ENCODE results near the gene POU2F1.
"Not testable (repeated sequence)": the region's sequence is repeated elsewhere in the genome, so short reads cannot be mapped to it uniquely, and the experiment has no call there.

The POU2F1 gene

GRCh38 chr1:167314671-167315070 lies 94.0 kb downstream of the POU2F1 start:
- no peak for DNase-seq (ENCODE audit: low spot score)

DNA sequence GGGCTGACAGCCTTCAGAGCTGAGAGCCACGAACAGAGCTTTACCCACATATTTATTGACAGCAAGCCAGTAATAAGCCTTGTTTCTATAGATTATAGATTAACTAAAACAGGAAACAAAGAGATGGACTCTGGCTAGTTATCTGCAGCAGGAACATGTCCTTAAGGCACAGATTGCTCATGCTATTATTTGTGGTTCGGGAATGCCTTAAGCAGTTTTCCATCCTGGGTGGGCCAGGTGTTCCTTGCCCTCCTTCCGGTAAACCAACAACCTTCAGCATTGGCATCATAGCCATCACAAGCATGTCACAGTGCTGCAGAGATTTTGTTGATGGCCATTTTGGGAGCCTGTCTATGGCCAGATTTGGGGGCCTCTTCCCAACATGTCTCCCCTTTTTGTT lies 96.8 kb downstream of the POU2F1 start:
- no peak for DNase-seq (ENCODE audit: low spot score)

DNA sequence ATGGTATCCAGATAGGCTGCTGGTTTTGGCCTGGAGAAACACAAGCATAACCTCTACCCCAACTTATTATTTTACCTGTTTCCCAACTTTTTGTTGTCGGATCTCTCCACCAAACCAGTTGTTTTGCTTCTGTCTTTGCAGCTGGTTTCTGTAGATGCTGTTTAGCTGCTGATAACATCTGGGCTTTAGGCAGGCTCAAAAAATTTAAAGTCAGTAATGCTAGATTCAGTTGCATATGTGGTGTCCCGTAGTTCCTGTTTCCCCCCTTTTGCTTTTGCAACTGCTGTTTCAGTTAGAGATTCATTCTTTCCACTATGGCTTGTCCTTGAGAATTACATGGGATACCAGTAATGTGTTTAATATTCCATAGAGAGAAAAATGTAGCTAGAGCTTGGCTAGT lies 98.5 kb downstream of the POU2F1 start:
- DNase-seq (ENCODE audit: low spot score), result not testable (repeated sequence)

DNA sequence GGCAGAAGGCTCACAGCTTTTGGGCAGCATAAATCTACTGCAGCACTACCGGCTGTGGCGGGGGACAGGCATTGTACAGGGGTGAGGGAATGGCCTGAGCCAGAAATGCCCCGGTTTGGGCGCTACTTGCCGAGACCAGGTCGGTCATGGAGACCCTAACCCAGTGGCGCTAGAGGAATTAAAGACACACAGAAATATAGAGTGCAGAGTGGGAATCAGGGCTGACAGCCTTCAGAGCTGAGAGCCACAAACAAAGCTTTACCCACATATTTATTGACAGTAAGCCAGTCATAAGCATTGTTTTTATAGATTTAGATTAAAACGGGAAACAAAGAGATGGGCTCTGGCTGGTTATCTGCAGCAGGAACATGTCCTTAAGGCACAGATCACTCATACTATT lies 101.8 kb downstream of the POU2F1 start:
- no peak for DNase-seq (ENCODE audit: low spot score)

DNA sequence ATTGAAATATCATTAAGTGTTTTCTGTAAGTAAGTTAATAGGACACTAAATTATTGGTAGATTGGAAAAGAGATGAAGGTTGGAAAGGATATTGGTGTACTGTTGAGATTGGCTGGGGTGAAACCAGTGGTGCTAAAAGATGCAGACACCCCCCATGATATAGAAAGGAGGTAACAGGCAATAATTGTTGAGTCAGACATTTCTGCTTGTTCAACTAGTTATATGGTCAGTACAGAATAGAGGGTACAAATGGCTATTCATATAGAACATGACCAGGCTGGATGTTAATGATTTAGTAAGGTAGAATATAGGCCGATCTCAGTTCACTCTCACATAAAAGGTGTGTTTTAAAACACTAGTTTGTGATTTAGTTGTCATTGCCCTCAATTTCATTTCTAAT lies 104.5 kb downstream of the POU2F1 start:
- no peak for DNase-seq (ENCODE audit: low spot score)

- DNase-seq (ENCODE audit: low spot score), result no peak
Observed at GRCh38 chr1:167328306-167328815, 107.7 kb downstream of the POU2F1 start.

GRCh38 chr1:167328816-167329483 lies 108.3 kb downstream of the POU2F1 start:
- DNase-seq (ENCODE audit: low spot score), result no peak

- no peak for DNase-seq (ENCODE audit: low spot score)
Observed at GRCh38 chr1:167330601-167331293, 110.1 kb downstream of the POU2F1 start.

DNA sequence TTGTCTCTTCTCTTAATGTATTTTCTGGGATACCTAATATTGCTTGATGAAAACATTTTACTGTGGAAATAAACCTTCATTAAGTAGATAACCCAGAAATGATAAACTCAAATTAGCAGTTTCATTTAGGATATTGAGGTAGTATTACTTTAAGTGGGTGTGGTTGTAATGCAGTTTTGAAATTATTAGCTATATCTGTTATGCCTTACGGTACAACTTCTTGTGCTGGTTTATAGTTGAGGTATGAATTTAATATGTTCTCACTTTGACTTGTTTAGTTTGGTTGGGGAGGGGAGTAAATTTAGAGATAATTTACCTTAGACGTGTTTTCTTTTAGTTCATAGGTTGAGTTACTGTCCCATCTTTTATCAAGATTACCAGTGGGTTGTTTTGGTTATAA lies 111.0 kb downstream of the POU2F1 start:
- DNase-seq (ENCODE audit: low spot score), result no peak

DNA sequence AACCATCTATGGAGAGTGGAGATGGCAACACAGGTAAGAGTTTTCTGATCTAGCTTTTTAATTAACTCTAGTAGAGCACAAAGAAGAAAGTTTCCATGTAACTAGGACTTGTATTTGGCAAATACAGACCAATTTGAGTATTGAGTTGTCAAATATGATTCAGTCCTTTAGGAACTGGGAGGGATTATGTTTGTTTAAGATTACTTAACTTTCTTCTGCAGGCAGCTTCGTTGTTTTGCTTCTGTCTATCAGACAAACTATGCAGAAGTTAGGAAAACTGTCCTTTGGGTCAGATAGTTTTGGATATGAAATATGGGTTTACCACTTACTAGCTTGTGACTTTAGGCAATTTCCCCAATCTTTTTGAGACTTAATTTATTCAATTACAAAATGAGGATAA lies 111.8 kb downstream of the POU2F1 start:
- peak; percentile 5 for DNase-seq (ENCODE audit: low spot score)

DNA sequence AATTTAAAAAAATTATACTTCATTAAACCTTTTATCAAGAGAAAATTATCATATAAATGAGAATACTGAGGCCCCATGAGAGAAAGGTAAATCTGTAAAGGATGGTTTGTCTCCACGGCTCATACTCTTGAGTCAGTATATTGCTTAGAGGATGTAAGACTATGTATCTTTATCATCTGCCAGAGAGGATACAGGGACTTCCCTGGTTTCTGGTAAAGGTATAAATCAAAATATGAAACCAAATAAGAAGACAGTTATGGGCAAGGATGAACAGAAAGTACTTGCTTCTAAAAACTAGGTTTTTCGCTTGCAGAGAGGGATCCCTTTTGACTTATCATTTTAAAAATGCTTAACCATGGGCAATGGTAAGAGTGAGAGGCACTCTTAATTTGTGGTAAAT lies 112.4 kb downstream of the POU2F1 start:
- no peak for DNase-seq (ENCODE audit: low spot score)

DNA sequence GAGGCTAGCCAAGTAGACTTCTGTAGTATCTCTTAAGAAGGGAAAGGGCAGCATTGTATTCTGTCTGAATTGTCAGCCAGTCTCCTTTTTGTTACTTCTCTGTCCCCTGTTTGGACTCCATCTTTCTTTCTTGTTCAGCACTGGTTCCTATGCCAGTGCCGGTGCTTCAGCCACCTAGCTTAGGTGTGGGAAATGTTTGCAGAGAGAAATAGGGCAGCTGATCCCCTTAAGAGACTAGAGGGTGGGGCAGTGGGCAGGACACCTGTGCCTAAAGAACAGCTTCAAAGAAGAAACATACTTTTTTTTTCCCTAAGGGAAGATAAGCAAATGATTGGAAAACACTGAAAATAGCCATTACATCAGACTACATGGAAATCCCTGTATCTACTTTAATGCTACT lies 113.0 kb downstream of the POU2F1 start:
- no peak for DNase-seq (ENCODE audit: low spot score)

- DNase-seq (ENCODE audit: low spot score), result no peak
Observed at GRCh38 chr1:167339405-167339804, 118.7 kb downstream of the POU2F1 start.

DNA sequence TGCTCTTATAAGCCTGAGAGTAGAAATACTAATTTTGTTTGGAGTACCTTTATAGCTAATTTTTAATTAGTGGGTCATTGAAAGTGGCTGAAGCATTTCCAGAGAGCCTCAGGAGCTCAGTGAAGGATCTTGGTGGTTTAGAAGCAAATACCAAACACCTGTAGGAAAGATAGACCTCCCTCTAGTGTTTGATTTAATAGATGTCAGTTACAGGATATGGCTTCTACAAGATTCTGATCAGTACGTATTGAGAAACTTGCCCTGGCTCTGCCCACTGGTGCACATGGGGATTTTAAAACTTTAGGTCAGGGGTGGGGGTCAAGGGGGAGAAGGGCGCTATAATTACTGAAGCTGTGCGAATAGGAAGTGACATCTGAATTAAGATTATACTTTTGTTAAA lies 122.2 kb downstream of the POU2F1 start:
- DNase-seq (ENCODE audit: low spot score), result no peak

DNA sequence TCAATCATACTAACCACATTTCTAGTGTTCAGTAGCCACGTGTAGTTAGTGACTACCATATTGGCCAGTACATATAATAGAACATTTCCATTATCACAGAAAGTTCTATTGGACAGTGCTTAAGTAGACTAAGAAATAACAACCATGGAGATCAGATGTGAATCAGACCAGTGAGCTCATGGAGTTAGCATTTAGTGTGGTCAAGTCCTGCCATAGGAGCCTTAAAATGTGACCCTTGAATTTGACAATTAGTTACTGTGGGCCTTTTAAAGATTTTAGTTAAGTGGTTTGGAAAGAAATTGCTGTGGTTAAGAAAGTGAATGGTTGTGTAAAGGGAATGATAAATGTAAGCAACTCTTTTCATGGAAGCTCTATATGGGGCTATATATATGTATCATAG lies 123.4 kb downstream of the POU2F1 start:
- no peak for DNase-seq (ENCODE audit: low spot score)

DNA sequence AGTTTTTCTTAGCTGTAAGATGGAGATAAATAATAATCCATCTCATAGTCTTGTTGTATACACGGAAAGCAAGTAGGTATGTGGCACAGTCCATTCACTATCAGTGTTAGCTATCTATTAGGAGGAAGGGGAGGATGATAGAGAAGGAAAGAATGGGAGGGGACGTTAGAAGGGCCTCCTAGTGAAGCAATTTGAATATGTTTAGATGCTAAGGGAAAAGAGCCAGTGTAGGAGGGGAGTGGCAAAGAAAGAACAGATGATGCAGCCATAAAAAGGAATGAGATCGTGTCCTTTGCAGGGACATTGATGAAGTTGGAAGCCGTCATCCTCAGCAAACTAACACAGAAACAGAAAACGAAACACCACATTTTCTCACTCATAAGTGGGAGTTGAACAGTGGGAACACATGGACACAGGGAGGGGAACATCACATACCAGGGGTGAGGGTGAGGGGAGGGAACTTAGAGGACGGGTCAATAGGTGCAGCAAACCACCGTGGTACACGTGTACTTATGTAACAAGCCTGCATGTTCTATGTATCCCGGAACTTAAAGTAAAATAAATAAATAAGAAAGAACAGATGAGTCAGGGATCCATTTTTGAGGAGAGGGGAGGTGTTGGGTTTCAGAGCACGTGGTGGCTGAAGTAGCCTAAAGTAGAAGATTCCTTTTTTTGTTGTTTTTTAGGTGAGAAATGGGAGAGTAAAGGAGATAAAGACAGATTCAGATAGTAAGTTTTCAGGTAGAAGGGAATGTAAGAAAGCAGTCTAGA lies 124.1 kb downstream of the POU2F1 start:
- DNase-seq (ENCODE audit: low spot score), result no peak

DNA sequence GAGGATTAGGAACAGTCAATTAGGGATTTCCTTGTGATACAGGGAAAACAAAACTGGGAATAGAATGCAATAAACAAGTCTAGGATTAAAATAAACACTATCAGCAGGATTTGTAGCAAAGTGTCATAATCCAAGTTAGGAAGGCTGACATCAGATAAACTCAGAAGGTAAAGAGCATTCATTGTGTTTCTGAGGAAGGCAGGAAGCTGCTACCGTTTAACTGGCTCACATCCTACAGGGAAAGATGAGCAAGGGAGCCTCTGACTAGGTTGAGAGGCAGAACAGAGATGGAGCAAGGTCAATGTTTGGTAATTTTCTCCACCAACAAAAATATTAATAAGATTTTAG lies 124.7 kb downstream of the POU2F1 start:
- no peak for DNase-seq (ENCODE audit: low spot score)

DNA sequence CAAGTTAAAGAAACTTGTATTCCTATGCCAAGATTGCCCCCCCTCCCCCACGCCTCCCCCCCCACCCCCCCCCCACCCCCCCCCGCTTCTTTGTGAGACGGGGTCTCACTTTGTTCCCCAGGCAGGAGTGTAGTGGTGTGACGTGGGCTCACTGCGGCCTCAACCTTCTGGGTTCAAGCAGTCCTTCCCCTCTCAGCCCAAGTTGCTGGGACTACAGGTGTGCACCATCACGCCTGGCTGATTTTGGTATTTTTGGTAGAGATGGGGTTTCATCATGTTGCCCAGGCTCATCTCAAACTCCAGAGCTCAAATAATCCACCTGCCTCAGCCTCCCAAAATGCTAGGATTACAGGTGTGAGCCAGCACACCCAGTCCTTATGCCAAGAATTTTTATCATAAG lies 136.6 kb downstream of the POU2F1 start:
- no peak for DNase-seq (ENCODE audit: low spot score)

DNA sequence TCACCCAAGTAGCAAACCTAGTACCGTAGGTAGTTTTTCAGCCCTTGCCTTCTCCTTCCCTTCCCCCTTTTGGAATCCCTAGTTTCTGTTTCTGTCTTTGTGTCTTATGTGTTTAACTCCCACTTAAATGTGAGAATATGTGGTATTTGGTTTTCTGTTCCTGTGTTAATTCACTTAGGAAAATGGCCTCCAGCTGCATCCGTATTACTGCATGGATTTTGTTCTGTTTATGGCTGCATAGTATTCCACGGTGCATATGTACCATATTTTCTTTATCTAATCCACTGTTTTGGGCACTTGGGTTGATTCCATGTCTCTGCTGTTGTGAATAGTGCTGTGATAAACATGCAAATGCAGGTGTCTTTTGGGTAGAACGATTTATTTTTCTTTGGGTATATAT lies 138.6 kb downstream of the POU2F1 start:
- DNase-seq (ENCODE audit: low spot score), result no peak

GRCh38 chr1:167360120-167360519 lies 139.4 kb downstream of the POU2F1 start:
- DNase-seq (ENCODE audit: low spot score), result no peak

- DNase-seq (ENCODE audit: low spot score), result no peak
Observed at GRCh38 chr1:167362638-167363037, 142.0 kb downstream of the POU2F1 start.

DNA sequence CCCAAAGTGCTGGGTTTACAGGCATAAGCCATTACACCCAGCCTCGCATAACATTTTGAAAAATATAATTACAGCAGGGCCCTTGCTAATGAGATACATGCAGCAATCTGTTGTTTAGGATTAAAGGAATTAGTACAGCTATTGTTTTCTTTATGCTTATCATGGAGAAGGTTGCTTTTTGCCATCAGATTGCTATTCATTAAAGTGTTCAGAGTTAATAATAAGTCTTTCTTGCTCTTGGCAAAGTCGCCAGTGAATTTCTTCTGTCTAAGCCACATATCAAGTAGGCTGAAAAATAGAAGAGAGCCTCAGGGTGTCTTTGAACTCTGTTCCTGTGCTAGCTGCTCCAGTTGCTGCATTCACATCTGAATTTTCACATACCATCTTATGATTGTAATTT lies 144.1 kb downstream of the POU2F1 start:
- DNase-seq (ENCODE audit: low spot score), result no peak

- DNase-seq (ENCODE audit: low spot score), result no peak
Observed at GRCh38 chr1:167365360-167365759, 144.7 kb downstream of the POU2F1 start.

All from HuH-7.5 (cell line).